HG03045 (cell line): ENCODE results near the gene SPRYD3.

Experiments
- ATAC-seq: cut with Tn5 transposase; IDR thresholded peaks from one replicate; pipeline ENCODE4 v1.9.1; 2021; ENCODE audit warnings: mild to moderate bottlenecking, moderate library complexity; ENCODE audit not compliant: unreplicated experiment

The SPRYD3 gene

DNA sequence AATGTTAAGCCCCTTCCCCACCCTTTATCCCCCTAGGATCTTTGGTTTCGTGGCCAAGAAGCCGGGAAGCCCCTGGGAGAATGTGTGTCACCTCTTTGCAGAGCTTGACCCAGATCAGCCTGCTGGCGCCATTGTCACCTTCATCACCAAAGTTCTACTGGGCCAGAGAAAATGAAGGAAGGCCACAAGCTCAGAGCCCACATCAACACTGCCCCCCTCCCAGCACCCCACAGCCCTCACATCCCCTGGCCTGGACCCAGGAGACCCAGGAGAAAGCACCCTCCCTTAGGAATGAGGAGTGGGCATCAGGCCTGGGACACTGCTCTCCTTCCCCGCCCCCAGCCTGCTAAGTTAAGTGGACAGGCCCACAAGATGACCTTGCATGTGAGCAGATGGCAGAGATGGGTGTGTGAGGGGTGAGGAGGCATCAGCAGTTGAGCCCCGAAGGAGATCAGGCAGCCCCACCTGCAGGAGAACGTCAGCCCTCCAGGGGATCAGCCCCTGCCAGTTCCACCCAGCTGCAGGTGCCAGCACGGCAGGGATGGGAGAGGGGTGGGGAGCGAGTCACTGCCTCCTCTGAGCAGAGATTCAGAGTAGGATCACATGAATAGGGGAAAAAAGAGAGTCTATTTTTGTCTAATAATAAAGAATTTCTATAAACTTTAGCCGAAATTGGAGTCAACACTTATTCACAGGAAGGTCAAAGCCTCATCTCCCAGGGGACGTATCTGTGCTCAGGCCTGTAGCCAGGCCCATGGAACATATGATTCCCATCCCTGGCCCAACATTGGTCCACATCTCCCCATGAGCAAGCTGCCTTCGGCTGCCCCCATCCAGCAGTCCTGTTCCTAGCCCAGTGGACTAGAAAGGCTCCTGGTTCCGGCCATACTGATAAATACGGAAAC lies 15.2 kb downstream of the SPRYD3 start:
- no peak for ATAC-seq

DNA sequence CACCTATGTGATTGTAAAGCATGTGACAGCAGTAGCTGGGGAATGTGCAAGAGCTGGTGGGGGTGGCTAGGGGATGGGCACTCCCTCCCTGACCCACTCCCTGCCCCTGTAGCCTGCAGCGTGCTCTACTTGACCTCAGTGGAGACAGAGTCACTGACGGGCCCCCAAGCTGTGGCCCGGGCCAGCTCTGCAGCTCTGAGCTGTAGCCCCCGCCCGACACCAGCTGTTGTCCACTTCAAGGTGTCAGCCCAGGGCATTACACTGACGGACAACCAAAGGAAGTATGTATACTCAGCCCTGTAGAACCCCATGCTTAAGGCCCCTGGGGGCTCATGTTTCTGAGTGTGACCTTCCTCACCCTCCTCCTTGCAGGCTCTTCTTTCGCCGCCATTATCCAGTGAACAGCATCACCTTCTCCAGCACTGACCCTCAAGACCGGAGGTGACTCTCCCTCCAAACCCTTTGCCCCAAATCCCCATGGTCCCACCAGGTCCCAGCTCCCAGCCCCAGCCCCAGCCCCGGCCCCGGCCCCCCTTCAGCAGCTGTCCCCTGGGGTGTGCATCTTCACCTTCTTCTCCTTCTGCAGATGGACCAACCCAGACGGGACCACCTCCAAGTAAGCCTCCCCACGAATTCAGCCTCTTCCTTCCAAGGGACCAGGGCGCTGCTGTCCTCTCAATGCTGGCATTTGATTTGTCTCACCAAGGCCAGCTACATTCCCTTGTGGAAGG lies 16.0 kb downstream of the SPRYD3 start:
- no peak for ATAC-seq

DNA sequence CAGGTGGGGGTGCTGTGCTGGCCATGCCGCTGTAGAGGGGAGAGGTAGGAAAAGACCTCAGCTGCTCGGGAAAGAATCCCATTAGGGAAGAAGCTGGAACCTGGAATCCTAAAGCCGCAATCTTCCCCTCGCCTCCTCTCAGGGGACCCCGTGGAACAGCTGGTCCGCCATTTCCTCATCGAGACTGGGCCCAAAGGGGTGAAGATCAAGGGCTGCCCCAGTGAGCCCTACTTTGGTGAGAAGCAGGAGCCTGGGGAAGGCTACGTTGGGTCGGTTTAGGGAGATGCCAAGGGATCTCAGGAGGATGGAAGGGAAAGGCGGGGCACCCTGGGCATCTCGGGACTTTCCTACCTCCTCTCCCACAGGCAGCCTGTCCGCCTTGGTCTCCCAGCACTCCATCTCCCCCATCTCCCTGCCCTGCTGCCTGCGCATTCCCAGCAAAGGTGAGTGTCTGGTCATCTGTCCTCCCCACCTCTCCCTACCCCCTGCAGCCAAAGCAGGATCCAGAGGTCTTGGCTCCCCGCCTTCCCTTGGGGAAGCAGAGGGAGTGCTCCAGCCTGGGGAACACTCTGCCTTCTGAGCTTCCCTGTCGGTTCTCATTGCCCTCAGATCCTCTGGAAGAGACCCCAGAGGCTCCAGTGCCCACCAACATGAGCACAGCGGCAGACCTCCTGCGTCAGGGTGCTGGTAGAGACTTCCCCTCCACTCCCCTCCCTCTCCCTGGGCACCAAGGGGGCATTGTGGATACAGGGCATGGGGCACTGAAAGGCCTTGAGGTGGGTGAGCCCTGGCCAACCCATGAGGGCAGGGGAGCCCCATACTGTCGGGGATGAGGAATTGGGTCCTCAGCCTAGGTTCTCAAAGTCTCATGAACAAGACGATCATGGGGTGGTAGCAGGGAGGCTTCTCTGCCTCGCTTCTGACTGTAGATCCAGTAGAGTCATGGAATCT lies 16.9 kb downstream of the SPRYD3 start:
- no peak for ATAC-seq

DNA sequence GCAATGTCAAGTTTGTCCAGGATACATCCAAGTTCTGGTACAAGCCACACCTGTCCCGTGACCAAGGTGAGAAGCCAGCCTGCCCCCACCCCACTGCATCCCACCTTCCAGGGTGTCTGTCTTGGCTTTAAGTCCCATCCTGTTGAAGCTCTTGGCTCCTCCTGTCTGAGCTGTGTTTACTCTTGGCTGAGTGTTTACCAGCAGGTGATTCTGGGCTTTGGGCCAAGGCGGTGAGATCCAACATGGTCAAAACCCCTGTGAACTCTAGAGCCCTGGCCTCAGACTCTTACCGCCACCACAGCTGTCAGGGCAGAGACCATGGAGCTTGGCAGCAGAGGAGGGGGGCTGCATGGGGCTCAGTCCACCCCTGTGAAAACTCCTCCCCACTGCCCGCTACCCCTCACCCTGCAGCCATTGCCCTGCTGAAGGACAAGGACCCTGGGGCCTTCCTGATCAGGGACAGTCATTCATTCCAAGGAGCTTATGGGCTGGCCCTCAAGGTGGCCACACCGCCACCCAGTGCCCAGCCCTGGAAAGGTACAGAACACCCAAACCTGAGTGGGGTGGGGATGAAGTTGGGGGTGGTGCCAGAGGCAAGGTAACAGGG lies 17.7 kb downstream of the SPRYD3 start:
- ATAC-seq = no peak

DNA sequence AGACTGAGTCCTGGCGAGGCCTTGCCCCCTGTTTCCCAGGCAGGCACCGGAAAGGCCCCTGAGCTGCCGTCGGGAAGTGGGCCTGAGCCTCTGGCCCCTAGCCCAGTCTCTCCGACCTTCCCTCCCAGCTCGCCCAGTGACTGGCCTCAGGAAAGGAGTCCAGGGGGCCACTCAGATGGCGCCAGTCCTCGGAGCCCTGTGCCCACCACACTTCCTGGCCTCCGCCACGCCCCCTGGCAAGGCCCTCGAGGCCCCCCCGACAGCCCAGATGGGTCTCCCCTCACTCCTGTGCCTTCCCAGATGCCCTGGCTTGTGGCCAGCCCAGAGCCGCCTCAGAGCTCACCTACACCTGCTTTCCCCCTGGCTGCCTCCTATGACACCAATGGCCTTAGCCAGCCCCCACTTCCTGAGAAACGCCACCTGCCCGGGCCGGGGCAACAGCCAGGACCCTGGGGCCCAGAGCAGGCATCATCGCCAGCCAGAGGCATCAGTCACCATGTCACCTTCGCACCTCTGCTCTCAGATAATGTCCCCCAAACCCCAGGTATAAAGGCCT lies 18.4 kb downstream of the SPRYD3 start:
- ATAC-seq = no peak

DNA sequence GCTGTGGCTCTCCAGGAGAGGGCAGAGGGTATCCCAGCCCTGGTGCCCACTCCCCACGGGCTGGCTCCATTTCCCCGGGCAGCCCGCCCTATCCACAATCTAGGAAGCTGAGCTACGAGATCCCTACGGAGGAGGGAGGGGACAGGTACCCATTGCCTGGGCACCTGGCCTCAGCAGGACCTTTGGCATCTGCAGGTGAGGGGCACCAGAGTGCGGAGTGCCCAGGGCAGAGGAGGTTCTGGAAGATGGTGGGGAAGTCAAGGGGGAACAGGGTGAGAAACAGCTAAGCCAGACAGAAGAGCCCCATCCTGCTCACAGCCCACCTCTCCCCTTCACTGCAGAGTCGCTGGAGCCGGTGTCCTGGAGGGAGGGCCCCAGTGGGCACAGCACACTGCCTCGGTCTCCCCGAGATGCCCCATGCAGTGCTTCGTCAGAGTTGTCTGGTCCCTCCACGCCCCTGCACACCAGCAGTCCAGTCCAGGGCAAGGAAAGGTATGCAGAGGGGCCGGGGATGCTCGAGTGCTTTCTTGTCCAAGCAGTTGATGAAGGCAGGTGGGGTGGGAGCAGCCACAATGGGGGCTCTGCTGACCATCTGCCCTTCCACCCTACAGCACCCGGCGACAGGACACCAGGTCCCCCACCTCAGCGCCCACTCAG lies 19.0 kb downstream of the SPRYD3 start:
- ATAC-seq = no peak

DNA sequence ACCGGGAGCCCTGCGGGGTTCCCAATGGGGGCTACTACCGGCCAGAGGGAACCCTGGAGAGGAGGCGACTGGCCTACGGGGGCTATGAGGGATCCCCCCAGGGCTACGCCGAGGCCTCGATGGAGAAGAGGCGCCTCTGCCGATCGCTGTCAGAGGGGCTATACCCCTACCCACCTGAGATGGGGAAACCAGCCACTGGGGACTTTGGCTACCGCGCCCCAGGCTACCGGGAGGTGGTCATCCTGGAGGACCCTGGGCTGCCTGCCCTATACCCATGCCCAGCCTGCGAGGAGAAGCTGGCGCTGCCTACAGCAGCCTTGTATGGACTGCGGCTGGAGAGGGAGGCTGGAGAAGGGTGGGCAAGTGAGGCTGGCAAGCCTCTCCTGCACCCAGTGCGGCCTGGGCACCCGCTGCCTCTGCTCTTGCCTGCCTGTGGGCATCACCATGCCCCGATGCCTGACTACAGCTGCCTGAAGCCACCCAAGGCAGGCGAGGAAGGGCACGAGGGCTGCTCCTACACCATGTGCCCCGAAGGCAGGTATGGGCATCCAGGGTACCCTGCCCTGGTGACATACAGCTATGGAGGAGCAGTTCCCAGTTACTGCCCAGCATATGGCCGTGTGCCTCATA lies 19.6 kb downstream of the SPRYD3 start:
- ATAC-seq = no peak

DNA sequence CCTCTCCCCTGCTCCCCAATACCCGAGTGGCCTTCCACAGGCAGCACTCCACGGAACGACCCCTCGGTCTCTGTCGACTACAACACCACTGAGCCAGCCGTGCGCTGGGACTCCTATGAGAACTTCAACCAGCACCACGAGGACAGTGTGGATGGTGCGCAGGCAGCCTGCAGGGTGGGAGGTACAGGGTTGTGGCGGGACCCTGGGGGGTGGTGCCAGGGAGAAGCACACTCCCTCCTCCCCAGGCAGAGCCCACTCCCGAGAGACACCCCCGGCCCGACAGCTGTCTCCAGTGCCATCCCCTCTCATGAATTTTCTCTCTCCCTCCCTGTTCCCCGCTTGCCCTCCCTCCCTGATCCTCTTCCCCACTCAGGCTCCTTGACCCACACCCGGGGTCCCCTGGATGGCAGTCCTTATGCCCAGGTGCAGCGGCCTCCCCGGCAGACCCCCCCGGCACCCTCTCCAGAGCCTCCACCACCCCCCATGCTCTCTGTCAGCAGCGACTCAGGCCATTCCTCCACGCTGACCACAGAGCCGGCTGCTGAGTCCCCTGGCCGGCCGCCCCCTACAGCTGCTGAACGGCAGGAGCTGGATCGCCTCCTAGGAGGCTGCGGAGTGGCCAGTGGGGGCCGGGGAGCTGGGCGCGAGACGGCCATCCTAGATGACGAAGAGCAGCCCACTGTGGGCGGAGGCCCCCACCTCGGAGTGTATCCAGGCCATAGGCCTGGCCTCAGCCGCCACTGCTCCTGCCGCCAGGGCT lies 20.3 kb downstream of the SPRYD3 start:
- no peak for ATAC-seq

DNA sequence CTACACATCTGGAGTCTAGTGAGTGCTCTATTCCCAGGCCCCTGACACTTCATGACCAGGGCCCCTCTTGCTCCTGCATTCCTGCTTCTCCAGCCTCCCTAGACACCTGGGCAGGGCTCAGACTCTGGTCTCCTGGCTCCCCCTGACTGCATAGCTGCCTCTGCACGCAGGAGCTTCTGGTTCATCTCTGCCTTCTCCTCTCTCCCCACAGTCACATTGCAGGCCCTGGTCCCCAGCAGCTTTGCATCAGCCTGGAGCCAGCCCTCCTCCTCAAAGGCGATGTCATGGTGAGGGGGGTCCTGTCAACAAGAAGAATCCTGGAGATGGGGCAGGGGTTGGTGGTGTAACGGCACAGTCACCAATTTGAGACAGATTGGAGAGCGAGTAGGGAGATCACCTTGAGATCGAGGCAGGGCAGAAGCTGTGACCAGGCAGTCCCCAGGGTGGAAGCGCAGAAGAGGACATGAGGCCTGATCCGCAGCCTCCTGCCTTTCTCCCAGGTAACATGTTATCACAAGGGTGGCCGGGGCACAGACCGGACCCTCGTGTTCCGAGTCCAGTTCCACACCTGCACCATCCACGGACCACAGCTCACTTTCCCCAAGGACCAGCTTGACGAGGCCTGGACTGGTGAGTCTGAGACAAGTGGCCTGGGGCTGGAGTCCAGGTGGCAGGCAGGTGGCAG lies 21.2 kb downstream of the SPRYD3 start:
- ATAC-seq = no peak

DNA sequence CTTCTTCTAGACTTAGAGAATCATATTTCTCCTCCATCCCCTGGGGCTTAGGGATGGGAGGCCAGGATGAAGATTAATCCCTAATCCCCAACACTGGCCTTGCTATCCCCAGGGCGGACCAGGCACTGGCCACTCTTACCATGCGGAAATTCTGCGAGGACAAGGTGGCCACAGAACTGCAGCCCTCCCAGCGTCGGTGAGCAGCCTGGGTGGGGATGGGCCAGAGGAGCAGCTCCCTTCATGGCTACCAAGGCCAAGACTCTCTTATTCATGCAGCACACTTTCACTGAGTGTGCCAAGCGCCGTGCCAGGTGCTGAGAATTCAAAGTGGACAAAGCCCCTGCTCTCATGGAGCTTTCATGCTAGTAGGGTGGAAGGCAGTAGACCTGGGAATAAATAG lies 22.3 kb downstream of the SPRYD3 start:
- no peak for ATAC-seq

DNA sequence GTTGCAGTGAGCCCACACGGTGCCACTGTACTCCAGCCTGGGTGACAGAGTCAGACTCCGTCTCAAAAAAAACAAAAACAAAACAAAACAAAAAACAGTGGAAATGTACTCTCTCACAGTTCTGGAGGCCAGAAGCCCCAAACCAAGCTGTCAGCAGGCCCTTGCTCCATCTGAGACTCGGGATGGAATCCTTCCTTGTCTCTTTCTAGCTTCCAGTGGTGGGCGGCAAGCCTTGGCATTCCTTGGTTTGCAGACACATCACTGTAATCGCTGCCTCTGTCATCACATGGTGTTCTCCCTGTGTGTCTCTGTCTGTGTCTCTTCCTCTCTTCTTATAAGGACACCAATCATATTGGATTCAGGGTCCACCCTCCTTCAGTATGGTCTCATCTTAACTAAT lies 22.9 kb downstream of the SPRYD3 start:
- no peak for ATAC-seq

DNA sequence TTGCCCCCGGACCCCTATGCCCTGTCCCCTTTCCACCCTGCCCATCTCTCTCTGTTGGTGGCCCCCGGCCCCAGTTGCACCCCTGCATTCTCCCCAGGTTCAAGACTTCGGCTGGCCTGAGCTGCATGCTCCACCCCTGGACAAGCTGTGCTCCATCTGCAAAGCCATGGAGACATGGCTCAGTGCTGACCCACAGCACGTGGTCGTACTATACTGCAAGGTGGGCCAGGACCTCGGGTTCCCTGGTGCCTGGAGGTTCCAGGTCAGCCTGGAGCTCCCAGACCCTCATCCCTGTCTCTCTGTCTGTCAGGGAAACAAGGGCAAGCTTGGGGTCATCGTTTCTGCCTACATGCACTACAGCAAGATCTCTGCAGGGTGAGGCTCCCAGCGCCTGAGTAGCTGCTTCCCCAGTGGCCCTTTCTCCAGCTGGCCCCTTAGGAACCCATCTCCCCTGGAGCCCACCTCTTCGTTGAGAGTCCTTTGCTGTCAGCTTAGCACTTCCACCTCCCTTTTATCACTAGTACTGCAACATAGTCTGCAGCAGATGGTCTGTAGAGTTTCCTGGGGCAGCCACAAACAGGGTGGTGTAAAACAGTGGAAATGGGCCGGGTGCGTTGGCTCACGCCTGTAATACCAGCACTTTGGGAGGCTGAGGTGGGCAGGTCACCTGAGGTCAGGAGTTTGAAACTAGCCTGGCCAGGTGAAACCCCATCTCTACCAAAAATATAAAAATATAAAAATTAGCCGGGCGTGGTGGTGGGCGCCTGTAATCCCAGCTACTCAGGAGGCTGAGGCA lies 23.5 kb downstream of the SPRYD3 start:
- ATAC-seq = no peak

DNA sequence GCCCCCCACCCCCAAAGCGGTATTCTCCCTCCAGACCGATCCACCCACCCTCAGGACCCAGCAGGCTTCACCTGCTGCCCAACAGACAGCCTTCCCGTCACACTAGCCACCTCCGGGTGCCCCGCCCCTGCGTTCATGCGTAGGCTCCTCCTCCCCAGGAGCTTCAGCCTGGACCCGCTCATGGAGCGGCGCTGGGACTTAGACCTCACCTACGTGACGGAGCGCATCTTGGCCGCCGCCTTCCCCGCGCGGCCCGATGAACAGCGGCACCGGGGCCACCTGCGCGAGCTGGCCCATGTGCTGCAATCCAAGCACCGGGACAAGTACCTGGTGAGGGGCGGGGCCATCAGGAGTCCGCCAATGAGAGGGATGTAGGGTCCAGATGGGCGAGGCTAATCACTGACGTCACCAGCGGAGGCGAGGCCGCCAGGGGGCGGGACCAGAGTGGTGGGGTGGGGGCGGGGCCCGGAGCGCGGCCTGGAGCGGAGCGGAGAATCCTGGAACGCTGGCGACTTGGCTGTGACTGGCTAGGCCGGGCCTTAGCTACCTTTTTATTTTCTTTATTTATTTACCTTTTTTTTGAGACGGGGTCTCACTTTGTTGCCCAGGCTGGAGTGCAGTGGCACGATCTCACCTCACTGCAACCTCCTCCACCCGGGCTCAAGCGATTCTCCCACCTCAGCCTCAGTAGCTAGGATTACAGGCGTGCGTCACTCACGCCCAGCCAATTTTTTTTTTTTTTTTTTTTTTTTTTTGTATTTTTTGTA lies 24.9 kb downstream of the SPRYD3 start:
- peak; percentile 87 for ATAC-seq

DNA sequence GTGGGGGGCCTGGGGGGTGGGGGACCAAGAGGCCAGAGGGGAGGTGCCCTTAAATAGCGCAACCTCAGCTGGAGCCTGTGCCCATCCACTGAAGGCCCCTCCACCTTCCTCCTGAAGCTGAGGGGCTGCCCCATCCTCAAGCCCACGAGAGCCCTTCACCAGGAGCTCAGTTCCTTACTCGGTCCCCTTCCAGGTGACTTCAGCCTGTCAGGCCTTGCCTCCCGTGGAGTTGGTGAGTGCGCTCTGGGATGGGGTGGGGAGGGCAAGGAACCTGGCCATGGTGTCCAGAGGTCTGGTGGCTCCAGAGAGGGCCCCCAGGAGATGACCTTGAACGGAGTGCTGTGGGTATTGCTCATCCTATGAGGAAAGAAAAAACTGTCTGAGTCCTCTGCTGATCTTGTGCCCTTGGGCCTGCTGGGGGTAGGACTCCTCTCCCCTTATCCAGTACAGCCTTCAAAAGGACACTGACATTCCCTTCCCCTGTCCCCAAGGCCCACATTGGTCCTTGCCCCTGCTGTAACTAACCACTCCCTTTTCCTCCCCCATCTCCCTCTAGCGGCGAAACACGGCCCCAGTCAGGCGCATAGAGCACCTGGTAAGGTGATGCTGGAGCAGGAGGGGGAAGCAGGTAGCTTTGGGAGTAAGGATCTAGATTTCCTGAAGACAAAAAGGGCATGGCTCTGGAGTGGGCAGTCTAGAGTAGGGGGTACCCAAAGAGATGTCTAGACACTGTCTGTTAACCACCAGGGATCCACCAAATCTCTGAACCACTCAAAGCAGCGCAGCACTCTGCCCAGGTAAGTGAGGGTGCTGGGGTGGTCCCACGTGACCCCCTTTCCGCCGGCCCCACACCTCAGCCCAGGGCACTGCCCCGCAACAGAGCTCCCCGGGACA lies 25.7 kb downstream of the SPRYD3 start:
- ATAC-seq = no peak

DNA sequence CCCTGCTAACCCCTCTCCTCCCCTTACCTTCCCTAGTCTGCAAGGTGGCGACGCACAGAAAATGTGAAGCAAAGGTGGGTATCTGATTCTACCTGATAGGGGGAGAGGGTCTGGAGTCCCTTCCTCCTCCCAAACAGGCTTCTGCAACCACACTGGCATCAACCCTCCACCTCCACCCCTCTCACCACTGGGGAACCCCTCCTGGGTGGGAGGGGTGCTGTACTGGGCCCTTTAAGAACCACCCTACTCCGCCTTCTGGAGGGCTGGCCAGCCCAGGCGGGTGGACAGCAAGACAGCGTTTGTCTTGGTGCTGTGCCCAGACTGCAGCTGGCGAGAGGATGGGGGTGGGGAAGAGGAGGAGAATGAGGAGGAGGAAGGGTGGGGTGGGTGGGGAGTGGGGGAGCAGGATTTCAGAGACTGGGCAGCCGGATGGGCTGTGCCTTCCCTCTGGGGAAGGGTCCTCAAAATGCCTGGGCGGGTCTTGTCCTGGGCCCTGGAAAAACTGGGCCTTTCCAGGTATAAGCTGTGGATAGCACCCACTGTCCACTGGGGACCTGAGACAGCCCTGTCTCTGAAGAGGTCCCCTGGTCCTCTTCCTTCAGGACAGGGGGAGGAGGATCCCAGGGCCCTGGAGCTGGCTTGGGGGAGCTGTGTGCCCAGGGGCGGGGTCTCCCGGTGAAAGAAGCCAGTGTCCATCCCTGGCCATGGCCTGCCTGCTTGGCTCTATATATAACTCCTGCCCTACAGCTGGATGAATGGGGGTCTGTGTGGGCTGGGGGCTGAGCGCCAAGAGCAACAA lies 26.6 kb downstream of the SPRYD3 start:
- no peak for ATAC-seq
